Ovary (tissue), 3 donors: ENCODE results near the gene EFNA5.

Experiments
- POLR2A ChIP-seq: fragments of 450-650 bp; IDR thresholded peaks from one replicate; pipeline ENCODE4 v1.6.1; 2017; ENCODE audit warnings: antibody characterized with exemption, mild to moderate bottlenecking, moderate library complexity
- TF ChIP-seq, protein P1 (sequence below), 3 donors: fragments of 450-650 bp in 2 of 3; fragments of 200-600 bp in 1 of 3; IDR thresholded peaks; one replicate each; pipeline versions ENCODE4 v1.5.1 to v1.8.0; 2016 to 2022; ENCODE audit warnings: antibody characterized with exemption in 3 of 3, mild to moderate bottlenecking in 1 of 3
- donor health status: DM: no; HTN: no; CAD: no.

DNA sequence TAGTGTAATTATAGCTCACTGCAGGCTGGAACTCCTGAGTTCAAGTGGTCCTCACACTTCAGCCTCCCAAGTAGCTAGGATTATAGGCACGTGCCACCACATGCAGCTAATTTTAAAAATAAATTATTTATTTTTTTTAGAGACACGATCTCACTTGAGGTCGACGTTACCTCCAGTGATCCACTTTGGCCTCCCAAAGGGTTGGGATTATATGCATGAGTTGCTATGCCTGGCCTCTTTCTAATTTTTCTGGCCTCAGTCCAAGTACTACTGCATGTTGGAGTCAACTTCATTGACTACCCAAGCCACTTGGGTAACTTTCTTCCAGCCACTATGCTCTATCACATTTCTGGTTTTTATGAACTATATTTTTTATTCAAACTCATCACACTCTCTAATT lies 148.3 kb downstream of the EFNA5 start:
- TF ChIP-seq POLR2A, result no peak
- TF ChIP-seq, protein P1, sequence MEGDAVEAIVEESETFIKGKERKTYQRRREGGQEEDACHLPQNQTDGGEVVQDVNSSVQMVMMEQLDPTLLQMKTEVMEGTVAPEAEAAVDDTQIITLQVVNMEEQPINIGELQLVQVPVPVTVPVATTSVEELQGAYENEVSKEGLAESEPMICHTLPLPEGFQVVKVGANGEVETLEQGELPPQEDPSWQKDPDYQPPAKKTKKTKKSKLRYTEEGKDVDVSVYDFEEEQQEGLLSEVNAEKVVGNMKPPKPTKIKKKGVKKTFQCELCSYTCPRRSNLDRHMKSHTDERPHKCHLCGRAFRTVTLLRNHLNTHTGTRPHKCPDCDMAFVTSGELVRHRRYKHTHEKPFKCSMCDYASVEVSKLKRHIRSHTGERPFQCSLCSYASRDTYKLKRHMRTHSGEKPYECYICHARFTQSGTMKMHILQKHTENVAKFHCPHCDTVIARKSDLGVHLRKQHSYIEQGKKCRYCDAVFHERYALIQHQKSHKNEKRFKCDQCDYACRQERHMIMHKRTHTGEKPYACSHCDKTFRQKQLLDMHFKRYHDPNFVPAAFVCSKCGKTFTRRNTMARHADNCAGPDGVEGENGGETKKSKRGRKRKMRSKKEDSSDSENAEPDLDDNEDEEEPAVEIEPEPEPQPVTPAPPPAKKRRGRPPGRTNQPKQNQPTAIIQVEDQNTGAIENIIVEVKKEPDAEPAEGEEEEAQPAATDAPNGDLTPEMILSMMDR (IDR thresholded peaks at IDR 0.05), result no peak
